DOHH2 (cell line): ENCODE data around the gene PPIL1.

Source experiments
- CTCF ChIP-seq: fragments of 200-600 bp; sonication (generic); IDR thresholded peaks from one replicate; pipeline ENCODE4 v1.5.1; 2014; ENCODE audit warnings: antibody characterized with exemption, mild to moderate bottlenecking, low read depth, low read length; ENCODE audit not compliant: poor library complexity, severe bottlenecking
- EZH2phosphoT487 ChIP-seq: fragments of 200-600 bp; sonication (generic); IDR thresholded peaks from 2 replicates; pipeline ENCODE4 v1.6.1; 2017; ENCODE audit warnings: borderline replicate concordance, mild to moderate bottlenecking, antibody characterized with exemption, low read length, moderate library complexity, mixed read lengths

- no peak for TF ChIP-seq CTCF
- no peak for TF ChIP-seq EZH2phosphoT487
Measured at GRCh38 chr6:36862164-36862847, 12.3 kb downstream of the PPIL1 start.
